ENCODE measurements around the gene FAM20C.

- TF ChIP-seq POLR2A (IDR thresholded peaks at IDR 0.05) (no peak), CTCF (IDR thresholded peaks at IDR 0.05) (no peak)
These were observed 20.4 kb upstream of the FAM20C start for GRCh38 chr7:171912-172515.

All from suprapubic skin (tissue), 3 donors.